ENCODE measurements around the gene MPL. TPM values are rescaled to one million over a fixed set of nuclear protein-coding genes. Genes with fewer than 3 reads are reported as not detected.
A peak's percentile ranks its signal among the peaks of the same experiment; 100 is the strongest.

The MPL gene
- polyA plus RNA-seq, 1 donor = 0.83 TPM

GRCh38 chr1:43322506-43322905 is 15.1 kb upstream of the MPL start:
- no peak for DNase-seq

- no peak for DNase-seq
Measured at GRCh38 chr1:43324810-43325209, 12.8 kb upstream of the MPL start.

GRCh38 chr1:43325381-43325780 is 12.2 kb upstream of the MPL start:
- no peak for DNase-seq

- DNase-seq = no peak
Measured at GRCh38 chr1:43327549-43328292, 9.9 kb upstream of the MPL start.

GRCh38 chr1:43329995-43330751 is 7.4 kb upstream of the MPL start:
- no peak for DNase-seq

GRCh38 chr1:43331688-43332087 is 5.9 kb upstream of the MPL start:
- DNase-seq = no peak

- no peak for DNase-seq
Measured at GRCh38 chr1:43334453-43335205, 3.0 kb upstream of the MPL start.

- no peak for DNase-seq
Measured at GRCh38 chr1:43338001-43338400, 383 bp downstream of the MPL start.

GRCh38 chr1:43339584-43340232 is 2.1 kb downstream of the MPL start:
- DNase-seq = no peak

- no peak for DNase-seq
Measured at GRCh38 chr1:43340559-43340958, 2.9 kb downstream of the MPL start.

GRCh38 chr1:43344267-43344850 is 6.7 kb downstream of the MPL start:
- no peak for DNase-seq

- DNase-seq = no peak
Measured at GRCh38 chr1:43345120-43345519, 7.5 kb downstream of the MPL start.

GRCh38 chr1:43346636-43347035 is 9.0 kb downstream of the MPL start:
- no peak for DNase-seq

GRCh38 chr1:43348343-43348808 is 10.8 kb downstream of the MPL start:
- DNase-seq = peak; percentile 34

- peak; percentile 84 for DNase-seq
Measured at GRCh38 chr1:43348809-43349593, 11.4 kb downstream of the MPL start.

GRCh38 chr1:43349594-43350306 is 12.1 kb downstream of the MPL start:
- peak; percentile 44 for DNase-seq

- DNase-seq = no peak
Measured at GRCh38 chr1:43350976-43351375, 13.4 kb downstream of the MPL start.

GRCh38 chr1:43351421-43352350 is 14.1 kb downstream of the MPL start:
- DNase-seq = no peak

GRCh38 chr1:43352351-43352705 is 14.7 kb downstream of the MPL start:
- DNase-seq = no peak

All from left kidney (tissue), 2 donors.